GM12873 (cell line): ENCODE data around the gene CORO7.

Source experiments
- CTCF ChIP-seq: IDR thresholded peaks from 2 replicates; pipeline ENCODE4 v1.5.1; 2012; ENCODE audit warnings: low read depth, mild to moderate bottlenecking, moderate library complexity, low read length, control low read depth; ENCODE audit not compliant: insufficient read depth; ENCODE audit errors: missing control alignments

Gene CORO7

GRCh38 chr16:4412854-4413253 is 3.5 kb downstream of the CORO7 start:
- no peak for TF ChIP-seq CTCF

- no peak for TF ChIP-seq CTCF
These were observed 4.2 kb downstream of the CORO7 start for GRCh38 chr16:4412159-4412558.

- TF ChIP-seq CTCF = no peak
These were observed 4.7 kb downstream of the CORO7 start for GRCh38 chr16:4411684-4412083.

GRCh38 chr16:4410335-4411075 is 5.9 kb downstream of the CORO7 start:
- no peak for TF ChIP-seq CTCF

GRCh38 chr16:4409081-4409932 is 7.1 kb downstream of the CORO7 start:
- no peak for TF ChIP-seq CTCF

- TF ChIP-seq CTCF = no peak
These were observed 8.1 kb downstream of the CORO7 start for GRCh38 chr16:4408323-4408690.

GRCh38 chr16:4407543-4408322 is 8.7 kb downstream of the CORO7 start:
- no peak for TF ChIP-seq CTCF
